ENCODE measurements around the gene GRAMD1C. TPM values are rescaled to one million over a fixed set of nuclear protein-coding genes. Genes with fewer than 3 reads are reported as not detected.

GRAMD1C gene
- total and polyA plus RNA-seq, 2 of the 13 experiments (the other 11 are each of a cell fraction or from before 2014, with no cell fraction given) = 0.45 TPM; not detected in 1

- no peak overlapping the region for H3K4me3 ChIP-seq (replicated peaks in 1 of 3; ENCODE audit: insufficient read depth in 1 of 3, low read depth in 2 of 3, low read length in 3 of 3)
- no peaks in the 10 kb centered on the region for H3K27me3 ChIP-seq (ENCODE audit: control insufficient read depth in 1 of 2, insufficient read depth in 2 of 2, low read length in 2 of 2)
- no peak for DNase-seq (ENCODE audit: low spot score)
- no peaks in the 10 kb centered on the region for H3K9me3 ChIP-seq (ENCODE audit: low read length)
- ChIA-PET POLR2A (no interaction called here), CTCF (ENCODE audit: low intra/inter-chr PET ratio, low total read pairs) (no interaction called here)
- 67% methylated on average over 9 of the region's 10 CpGs for WGBS (ENCODE audit: low lambda C conversion rate)
- H4K20me1 ChIP-seq (ENCODE audit: insufficient read depth, low read length) = no peaks in the 10 kb centered on the region
- H3K4me1 ChIP-seq (ENCODE audit: insufficient read depth, low read length) = peaks cover 43% of the 10 kb centered on the region
- no peaks in the 10 kb centered on the region for H3K79me2 ChIP-seq (ENCODE audit: insufficient read depth, low read length)
- ATAC-seq = no peak
- no peak overlapping the region for H3K9ac ChIP-seq (ENCODE audit: insufficient read depth, low read depth, low read length)
- no TSS peak for BruUV-seq (replicated peaks)
- in situ Hi-C loops (cut with HindIII; ENCODE audit: extremely low pct_ligation_motif_present, low pct_unique_long_range_greater_than_20kb) (loop anchor here (10.0 kb wide), 1 partner anchor 85 kb away; the partner anchor contains the start of genes ATP6V1A and NAA50), intact Hi-C loops (cut with micrococcal nuclease; ENCODE audit: unreplicated experiment) (no loop called here)
- H3K36me3 ChIP-seq (replicated peaks in 1 of 2; ENCODE audit: control insufficient read depth in 1 of 2, insufficient read depth in 2 of 2, low read length in 2 of 2) = no peaks in the 10 kb centered on the region
- FAIRE-seq = no peak
- H3K4me2 ChIP-seq (ENCODE audit: low read depth, low read length) = no peak overlapping the region
- H2AFZ ChIP-seq (ENCODE audit: low read length) = no peak overlapping the region
- H3K27ac ChIP-seq (ENCODE audit: extremely low read length, insufficient read depth, low read length) = no peak overlapping the region
- no peak for TF ChIP-seq POGK (CRISPR knock-in tag; conservative IDR thresholded peaks at IDR 0.05)
- no peak for TF ChIP-seq ZNF749 (CRISPR knock-in tag; IDR thresholded peaks at IDR 0.05; ENCODE audit: borderline replicate concordance)
- no peak for TF ChIP-seq MLX (CRISPR knock-in tag; IDR thresholded peaks at IDR 0.05)
- TF ChIP-seq ATF5 (CRISPR knock-in tag; IDR thresholded peaks at IDR 0.05; ENCODE audit: low read depth) = no peak
- TF ChIP-seq NCOR1 (IDR thresholded peaks at IDR 0.05; ENCODE audit: borderline replicate concordance, low read length) = no peak
- no peak for TF ChIP-seq ERF (CRISPR knock-in tag; IDR thresholded peaks at IDR 0.05)
- TF ChIP-seq TCF7L2 (IDR thresholded peaks at IDR 0.05; ENCODE audit: low read depth, low read length) = no peak
- no peak for TF ChIP-seq SRSF4 (IDR thresholded peaks at IDR 0.05; ENCODE audit: low read depth, low read length, poor library complexity, severe bottlenecking)
- no peak for TF ChIP-seq SP1 (IDR thresholded peaks at IDR 0.05)
- TF ChIP-seq SP1 (CRISPR knock-in tag; IDR thresholded peaks at IDR 0.05) = no peak
- TF ChIP-seq ZMAT3 (CRISPR knock-in tag; conservative IDR thresholded peaks at IDR 0.05) = no peak
- TF ChIP-seq THYN1 (CRISPR knock-in tag; IDR thresholded peaks at IDR 0.05; ENCODE audit: borderline replicate concordance, low read depth) = no peak
- no peak for TF ChIP-seq ZNF782 (CRISPR knock-in tag; IDR thresholded peaks at IDR 0.05; ENCODE audit: borderline replicate concordance)
- TF ChIP-seq TFAP4 (IDR thresholded peaks at IDR 0.05; ENCODE audit: borderline replicate concordance, low read depth) = no peak
- TF ChIP-seq TERF1 (CRISPR knock-in tag; IDR thresholded peaks at IDR 0.05) = no peak
- TF ChIP-seq ZNF451 (CRISPR knock-in tag; IDR thresholded peaks at IDR 0.05) = no peak
- TF ChIP-seq SP4 (CRISPR knock-in tag; IDR thresholded peaks at IDR 0.05) = no peak
Observed at GRCh38 chr3:113829576-113830354, 8.8 kb upstream of the GRAMD1C start.

Measured in HepG2 (cell line).